RPMI8226 (cell line): ENCODE data around the gene GNB2.
A peak's percentile ranks its signal among the peaks of the same experiment; 100 is the strongest.

ENCODE experiments used
- DNase-seq: peaks from one replicate; pipeline ENCODE4 v3.0.0-alpha.2; 2015

Gene GNB2

GRCh38 chr7:100682228-100682741 lies 8.7 kb downstream of the GNB2 start:
- DNase-seq: no peak

- DNase-seq: no peak
Measured at GRCh38 chr7:100682991-100683658, 9.6 kb downstream of the GNB2 start.

GRCh38 chr7:100683659-100684533 lies 10.4 kb downstream of the GNB2 start:
- DNase-seq: no peak

GRCh38 chr7:100684534-100685042 lies 11.0 kb downstream of the GNB2 start:
- DNase-seq: no peak

- no peak for DNase-seq
Measured at GRCh38 chr7:100685049-100685605, 11.6 kb downstream of the GNB2 start.

DNA sequence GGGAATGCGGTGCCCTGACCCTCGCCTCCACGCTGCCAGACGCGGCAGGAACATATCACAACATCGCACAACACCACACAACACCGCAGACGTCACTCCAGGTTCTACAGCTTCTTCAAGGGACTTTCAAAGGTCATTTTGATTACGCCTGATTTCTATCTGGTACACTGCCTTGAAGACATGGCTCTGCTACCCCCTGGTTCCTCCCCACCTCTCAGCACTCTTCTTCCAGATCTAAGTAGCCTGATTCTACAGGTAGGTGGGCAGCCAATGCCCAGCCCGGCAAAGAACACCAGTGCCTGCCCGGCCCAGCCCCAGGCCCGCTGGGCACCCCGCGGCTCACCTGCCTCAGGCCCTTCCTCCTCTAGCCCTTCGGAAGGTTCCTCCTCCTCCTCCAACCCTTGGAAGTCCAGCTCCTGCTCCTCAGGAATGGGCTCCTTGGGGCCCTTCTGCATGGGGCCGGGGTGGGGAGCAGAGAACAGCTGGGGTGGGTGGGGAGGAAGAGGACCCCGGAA lies 12.1 kb downstream of the GNB2 start:
- no peak for DNase-seq

GRCh38 chr7:100686201-100686821 lies 12.8 kb downstream of the GNB2 start:
- no peak for DNase-seq

GRCh38 chr7:100686822-100687211 lies 13.3 kb downstream of the GNB2 start:
- DNase-seq: no peak

DNA sequence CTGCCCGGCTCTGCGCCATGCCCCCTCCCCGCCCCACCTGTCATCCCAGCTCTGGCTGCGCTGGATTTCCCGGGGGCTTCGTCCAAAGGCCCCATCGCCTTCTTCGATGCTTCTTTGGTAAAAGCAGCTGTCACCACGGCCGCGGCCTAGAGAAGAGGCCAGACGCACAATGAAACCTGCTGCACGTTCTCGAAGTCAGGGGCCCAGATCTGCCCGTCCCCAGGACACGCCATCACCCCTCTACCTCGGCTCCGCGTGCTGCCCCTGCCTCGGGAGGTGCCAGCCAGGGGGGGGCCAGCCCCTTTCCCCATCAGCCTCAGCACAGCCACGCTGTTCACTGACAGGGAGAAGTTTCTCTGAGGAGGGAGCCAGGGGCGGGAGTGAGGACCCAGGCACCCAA lies 13.7 kb downstream of the GNB2 start:
- no peak for DNase-seq

GRCh38 chr7:100687751-100688300 lies 14.3 kb downstream of the GNB2 start:
- DNase-seq: no peak

- DNase-seq: no peak
Measured at GRCh38 chr7:100688326-100688860, 14.9 kb downstream of the GNB2 start.

- no peak for DNase-seq
Measured at GRCh38 chr7:100689230-100690135, 15.9 kb downstream of the GNB2 start.

GRCh38 chr7:100691676-100692577 lies 18.4 kb downstream of the GNB2 start:
- peak; percentile 85 for DNase-seq

- DNase-seq: no peak
Measured at GRCh38 chr7:100692578-100692961, 19.0 kb downstream of the GNB2 start.

DNA sequence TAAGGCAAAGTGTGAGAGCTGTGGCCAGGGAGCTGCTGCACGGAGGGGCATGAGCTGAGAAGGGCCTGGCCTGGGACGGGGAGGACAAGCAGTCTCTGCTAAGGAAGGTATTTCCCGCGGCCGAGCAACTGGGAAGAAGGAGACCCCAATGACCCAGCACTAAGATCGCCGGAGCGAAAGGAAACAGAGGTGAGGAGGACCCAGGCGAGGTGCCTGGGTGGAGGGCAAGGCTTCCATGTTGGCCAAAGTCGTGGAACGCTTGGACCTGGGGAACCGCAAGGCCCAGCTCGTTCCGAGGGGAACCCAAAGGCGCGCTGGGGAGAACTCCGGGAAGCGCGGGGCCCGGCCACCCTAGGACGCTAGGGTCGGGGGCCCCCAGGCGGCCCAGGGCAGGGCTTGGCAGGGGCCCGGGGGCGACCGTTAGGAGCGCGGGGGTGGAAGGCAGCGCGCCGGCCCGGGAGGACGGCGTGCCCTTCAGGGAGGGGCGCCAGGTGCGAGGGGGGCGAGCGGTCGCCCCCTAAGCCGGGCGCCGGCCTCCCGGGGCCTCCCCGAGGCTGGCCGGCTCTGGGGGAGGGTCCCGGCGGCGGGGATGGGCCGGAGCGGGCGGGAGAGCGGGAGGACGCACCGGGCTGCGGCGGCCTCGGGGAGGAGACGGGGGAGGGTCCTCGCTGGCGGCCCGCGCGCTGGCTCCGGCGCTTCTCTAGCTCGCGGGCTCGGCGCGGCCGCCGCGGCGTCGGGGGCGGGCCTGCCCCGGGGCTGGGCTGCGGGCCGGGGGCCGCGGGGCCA lies 20.0 kb downstream of the GNB2 start:
- no peak for DNase-seq

DNA sequence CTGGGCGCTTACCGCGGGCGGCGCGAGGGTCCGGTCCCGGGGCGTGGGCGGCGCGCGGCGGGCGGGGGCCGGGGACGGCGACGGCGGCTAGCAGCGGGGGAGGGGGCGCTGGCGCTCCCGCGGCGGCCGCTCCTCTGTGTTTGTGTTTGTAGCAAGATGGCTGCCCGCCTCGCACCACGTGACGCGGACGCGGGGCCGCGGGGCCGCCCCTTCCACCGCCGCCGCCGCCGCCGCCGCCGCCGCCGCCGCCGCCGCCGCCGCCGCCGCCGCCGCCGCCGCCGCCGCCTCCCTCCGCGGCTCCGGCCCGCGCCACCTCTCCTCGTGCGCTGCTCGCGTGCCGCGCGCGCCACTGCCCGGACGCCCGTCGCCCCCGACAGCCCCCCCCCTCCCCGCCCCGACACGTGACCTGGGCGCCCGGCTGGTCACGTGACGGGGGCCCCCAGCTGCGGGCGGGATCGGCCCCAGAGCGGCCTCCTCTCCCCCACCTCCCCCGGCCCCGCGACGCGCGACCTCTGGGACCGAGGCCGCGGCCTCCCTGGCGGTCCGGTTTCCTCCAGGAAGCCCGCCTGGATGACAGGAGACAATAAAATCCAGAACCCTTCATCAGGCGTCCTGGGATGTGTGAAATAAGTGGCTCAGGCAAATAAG lies 20.7 kb downstream of the GNB2 start, which contains the start of gene GIGYF1:
Gene GIGYF1, minus strand, starts transcription at position 153 of the 648 bp plus-strand sequence. CDS start 6,012 bp downstream, outside the sequence.
- DNase-seq: peak; percentile 82

DNA sequence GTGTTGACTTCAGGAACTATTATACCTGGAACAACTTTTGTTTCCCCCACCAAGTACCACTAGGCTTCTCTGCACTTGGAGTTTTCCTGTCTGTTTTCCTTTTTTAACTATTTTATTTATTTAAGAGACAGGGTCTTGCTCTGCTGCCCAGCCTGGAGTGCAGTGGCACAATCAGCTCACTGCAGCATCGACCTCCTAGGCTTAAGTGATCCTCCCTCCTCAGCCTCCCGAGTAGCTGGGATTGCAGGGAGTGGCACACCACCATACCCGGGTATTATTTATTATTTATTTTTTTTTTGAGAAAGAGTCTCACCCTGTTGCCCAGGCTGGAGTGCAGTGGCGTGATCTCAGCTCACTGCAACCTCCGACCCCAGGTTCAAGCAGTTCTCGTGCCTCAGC lies 22.6 kb downstream of the GNB2 start:
- DNase-seq: no peak

- DNase-seq: no peak
Measured at GRCh38 chr7:100699018-100699417, 25.5 kb downstream of the GNB2 start.
